GM18502 (cell line): ENCODE measurements around the gene NUPR1.
"Not testable (repeated sequence)": the region's sequence is repeated elsewhere in the genome, so short reads cannot be mapped to it uniquely, and the experiment has no call there.

Source experiments
- ATAC-seq: cut with Tn5 transposase; IDR thresholded peaks from one replicate; pipeline ENCODE4 v1.9.1; 2021; ENCODE audit warnings: mild to moderate bottlenecking; ENCODE audit not compliant: unreplicated experiment, poor library complexity

The NUPR1 gene

DNA sequence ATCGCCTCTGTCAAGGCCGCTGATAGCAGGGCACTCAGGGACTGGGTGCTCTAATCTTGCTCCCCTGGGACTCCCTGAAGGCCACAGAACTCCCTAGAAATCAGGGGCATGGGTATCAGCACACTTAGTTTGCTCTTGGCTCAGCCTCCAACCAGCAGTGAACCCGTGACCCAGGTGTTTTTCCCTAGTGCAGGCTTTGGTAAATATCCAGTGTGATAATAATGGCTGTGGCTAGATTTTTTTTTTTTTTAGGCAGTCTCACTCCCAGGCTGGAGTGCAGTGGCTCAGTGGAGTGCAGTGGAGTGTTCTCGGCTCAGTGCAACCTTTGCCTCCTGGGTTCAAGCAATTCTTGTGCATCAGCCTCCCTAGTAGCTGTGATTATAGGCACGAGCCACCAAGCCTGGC, 10.3 kb downstream of the NUPR1 start:
- ATAC-seq, result no peak

GRCh38 chr16:28527985-28528384, 10.8 kb downstream of the NUPR1 start:
- ATAC-seq, result no peak

GRCh38 chr16:28527100-28527785, 11.5 kb downstream of the NUPR1 start:
- not testable (repeated sequence) for ATAC-seq

DNA sequence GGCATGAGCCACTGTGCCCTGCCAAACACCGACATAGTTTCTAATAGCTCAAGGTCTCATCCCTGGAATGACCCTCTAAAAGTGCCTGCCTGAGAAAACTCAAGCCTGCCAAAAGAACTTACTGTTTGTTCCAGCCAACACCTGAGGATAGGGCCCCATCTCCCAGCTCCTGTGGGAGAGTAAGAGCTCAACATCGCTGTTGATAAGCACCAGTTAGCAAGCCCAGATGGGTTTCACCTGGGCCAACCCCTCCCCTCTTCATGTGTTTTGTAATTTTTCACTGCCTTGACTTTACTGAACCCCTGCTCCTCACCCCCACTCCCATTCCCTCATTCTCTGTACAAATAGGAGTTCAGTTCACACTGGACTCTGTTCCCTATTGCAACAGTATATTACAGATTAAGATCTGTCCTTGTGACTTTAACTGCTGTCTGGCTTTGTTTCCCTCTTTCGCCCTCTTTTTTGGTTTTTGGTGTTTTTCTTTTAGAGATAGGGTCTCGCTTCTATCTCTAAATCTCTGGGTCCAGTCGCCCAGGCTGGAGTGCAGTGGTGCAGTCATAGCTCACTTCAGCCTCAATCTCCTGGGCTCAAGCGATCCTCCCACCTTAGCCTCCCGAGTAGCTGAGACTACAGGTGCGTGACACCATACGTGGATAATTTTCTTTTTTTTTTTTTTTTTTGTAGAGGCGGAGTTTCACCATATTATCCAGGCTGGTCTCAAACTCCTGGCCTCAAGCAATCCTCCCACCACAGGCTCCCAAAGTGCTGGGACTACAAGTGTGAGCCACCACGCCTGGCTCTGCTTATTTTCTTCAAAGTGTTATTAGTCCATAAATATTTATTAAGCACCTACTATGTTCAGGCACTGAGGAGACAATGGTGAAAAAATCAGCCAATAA, 12.3 kb downstream of the NUPR1 start:
- ATAC-seq, result no peak

GRCh38 chr16:28524681-28525171, 14.0 kb downstream of the NUPR1 start:
- ATAC-seq, result no peak

DNA sequence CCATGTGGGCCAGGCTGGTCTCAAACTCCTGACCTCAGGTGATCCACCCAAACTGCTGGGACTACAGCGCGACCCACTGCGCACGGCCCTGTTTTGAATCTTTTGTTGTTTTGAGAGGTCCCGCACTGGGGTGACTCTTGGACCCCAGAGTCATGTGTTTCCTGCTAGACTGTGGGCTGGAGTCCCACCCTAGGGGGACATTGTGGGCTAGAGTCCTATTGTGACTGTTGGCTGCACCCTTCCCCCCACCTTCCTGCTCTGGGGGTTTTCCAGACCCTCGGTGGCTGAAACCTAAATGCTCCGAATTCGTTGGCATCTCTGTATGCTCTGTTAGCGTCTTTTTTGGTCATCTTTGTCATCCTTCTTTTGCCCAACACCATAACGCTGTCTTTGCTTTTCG, 16.0 kb downstream of the NUPR1 start:
- no peak for ATAC-seq

DNA sequence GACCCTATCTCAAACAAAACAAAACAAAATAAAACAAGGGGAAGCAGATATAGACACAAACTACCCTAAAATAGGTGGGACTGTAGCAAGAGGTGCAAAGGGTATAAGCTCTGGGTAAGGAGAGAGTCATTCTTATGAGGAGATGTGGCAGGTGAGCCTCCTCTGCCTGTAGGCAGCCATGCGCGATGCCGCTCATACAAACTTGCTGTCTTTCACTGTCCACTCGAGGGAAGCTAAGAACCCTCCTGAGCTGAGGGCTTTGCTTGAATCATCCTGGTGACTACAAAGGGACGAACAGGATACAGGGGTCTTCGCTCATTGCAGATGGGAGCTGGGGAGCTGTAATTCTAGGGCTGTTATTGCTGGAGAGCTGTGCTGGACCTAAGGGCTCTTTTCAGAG, 17.3 kb downstream of the NUPR1 start:
- ATAC-seq, result no peak

DNA sequence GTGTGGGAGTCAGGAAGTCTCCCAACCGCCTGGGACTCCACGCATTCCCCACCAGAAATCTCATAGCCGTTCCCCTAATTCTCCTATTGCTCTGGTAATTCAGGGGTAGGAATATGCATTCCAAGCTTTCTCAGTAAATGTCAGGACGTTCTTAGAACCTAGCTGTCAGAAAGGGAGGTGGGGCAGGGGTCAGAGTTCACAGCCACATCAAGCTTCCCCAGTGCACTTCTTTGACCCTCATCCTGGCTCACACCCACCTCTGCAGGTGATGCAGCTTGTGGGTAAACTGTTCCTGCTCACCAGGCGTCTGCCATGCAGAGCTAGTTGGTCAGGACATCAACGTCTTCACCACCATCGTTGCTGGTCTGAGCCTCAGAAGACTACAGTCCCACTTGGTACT, 18.1 kb downstream of the NUPR1 start:
- ATAC-seq, result no peak

- no peak for ATAC-seq
Observed at GRCh38 chr16:28514246-28514645, 24.5 kb downstream of the NUPR1 start.

DNA sequence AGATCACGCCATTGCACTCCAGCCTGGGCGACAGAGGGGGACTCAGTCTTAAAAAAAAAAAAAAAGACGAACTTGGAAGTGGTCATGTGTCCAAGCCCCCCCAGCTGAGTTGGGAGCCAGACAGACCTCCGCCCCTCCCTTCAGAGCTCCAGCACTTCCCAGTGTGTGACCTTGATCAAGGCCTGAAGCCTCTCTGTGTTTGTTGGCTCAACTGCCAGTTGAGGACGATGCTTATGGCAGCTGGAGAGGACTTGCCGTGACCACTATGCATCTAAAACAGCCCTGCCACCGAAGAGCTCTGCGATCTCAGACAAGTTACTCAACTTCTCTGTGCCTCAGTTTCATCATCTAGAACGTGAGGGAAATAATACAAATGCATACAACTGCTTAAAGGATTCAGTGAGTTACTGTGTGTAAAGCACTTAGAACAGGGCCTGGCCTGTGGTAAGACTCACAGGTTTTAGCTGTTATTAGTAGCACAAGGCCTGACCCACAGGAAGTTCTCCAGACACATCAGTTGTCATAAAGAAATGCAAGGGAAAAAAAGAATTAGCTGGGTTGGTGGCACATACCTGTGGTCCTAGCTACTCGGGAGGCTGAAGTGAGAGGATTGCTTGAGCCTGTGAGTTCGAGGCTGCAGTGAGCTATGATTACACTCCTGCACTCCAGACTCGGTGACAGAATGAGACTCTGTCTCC, 25.1 kb downstream of the NUPR1 start:
- ATAC-seq, result no peak

DNA sequence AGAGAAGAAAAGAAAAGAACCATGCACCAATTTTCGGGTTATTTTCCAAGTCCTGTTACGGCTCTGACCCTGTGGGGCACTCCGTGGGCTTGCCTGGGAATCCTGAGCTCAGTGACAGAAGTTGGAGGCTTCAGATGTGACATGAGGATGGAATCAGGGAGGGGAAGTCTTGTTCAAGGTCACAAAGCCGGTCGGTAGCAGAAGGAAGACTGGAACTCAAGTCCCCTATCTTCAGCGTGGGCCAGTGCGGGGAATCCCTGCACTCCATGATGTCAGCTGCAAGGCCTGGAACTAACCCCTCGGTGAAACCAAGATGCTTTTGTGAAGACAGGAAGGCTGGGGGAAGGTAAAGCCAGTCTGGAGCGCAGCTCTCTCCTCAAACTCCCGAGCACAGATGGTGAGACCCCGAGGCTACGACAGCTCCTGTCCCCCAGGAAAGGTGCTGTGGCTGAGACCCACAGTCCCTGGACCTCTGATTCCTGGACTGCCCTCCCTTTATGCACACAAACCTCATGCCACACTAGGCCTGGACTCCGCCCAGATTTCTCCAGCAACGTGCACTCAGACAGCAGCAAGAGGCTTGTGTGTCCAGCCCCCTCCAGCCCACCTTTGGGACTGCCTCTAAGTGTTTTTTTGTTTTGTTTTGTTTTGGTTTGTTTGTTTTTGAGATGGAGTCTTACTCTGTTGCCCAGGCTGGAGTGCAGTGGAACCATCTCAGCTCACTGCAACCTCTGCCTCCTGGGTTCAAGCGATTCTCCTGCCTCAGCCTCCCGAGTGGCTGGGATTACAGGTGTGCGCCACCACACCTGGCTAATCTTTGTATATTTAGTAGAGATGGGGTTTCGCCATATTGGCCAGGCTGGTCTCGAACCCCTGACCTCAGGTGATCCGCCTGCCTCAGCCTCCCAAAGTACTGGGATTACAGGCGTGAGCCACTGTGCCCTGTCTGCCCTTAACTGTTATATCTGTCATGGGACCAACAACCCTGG, 26.7 kb downstream of the NUPR1 start:
- no peak for ATAC-seq

DNA sequence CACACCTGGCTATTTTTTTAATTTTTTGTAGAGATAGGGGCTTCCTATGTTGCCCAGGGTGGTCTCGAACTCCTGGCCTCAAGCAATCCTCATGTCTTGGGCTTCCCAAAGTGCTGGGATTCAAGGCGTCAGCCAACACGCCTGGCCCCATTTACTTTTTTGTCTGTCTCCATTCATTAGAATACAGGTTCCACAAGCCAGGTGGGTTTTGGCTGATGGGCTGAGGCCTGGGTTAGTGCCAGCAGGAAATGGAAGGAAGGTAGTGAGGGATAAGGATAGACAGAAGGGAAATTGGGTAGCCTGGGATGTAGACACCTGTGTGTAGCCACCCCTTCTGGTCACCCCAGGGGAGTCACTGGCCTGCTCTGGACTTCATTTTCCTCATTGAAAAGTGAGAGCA, 27.7 kb downstream of the NUPR1 start:
- ATAC-seq, result no peak

DNA sequence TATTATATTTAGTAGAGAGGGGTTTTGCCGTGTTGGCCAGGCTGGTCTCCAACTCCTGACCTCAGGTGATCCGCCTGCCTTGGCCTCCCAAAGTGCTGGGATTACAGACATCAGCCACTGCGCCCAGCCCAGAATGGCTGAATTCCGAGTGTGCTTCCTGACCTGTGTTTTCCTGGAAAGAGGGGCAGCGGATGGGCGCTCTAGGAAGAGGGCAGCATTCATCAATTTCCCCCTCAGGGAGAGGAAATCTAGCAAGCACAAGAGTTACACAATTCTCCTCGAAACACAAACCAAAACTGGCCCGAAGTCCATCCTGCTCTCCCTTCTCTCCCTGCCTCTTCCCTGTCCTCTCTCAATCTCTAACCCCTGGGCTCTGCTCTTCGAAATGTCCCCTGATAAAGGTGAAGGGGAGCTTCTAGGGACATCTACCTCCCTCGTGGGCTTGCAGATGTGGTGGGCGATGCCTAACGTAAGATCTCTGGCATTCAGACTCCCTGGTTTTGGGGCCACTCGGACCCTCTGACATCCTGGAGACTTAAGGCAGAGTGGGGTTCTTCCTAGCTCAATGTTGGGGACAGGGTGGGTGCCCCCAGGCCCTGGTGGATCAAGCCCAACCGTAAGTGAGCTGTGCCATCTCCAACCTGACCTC, 33.2 kb downstream of the NUPR1 start:
- ATAC-seq, result no peak

GRCh38 chr16:28504707-28505404, 33.9 kb downstream of the NUPR1 start:
- ATAC-seq, result no peak

GRCh38 chr16:28503470-28504259, 35.1 kb downstream of the NUPR1 start:
- ATAC-seq, result no peak

DNA sequence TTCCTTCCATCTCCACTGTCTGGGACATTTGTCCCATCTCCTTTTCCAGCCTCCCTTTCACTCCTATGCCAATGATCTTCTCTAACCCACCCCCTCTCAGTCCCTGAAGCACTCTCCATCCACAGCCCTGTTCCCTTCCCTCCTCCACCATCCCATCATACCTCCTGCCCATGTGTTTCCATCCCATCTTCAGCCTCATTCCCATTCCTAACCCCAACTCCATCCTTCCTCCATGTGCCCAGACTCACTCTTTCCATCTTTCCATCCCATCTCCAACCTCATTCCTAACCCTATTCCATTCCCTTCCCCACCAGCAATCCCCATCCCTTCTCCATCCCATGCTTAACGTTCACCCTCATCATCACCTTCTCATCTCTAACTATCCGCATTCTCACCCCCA, 36.5 kb downstream of the NUPR1 start:
- no peak for ATAC-seq

DNA sequence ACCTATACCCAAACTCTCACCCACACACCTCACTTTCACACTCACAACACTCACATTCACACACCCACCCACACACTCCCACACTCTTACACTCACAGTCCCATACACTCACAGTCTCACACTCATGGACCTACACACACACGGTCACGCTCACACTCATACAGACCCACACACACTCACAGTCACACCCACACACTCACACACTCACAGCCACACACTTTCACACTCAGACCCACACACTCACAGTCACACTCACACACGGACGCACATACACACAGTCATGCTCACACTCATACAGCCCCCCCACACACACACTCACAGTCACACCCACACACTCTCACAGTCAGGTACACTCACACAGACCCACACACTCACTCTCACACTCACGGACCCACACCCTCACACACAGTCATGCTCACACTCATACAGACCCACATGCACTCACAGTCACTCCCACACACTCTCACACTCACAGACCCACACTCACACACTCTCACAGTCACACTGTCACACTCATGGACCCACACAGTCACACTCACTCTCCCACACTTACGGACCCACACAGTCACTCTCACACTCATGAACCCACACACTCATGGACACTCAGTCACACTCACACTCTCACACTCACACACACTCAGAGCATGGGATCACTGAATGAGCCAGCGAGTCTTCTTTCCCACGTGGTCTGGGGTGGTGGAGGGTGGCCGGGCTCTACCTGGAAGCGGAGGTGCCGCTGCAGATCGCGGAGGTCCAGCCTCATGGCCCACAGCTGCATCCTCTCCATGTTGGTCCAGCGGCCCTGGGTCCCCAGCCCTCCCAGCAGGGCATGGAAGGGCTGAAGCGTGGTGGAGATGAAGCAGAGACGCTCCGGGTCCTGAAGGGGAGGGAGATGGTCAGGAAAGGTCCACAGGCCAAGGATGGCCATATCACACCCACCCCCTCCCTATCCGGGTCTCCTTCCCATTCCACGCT, 37.2 kb downstream of the NUPR1 start:
- no peak for ATAC-seq
